Measurements from ENCODE around the gene U2SURP.

U2SURP gene

GRCh38 chr3:143099690-143100089 lies 98.3 kb downstream of the U2SURP start:
- no peak for DNase-seq

GRCh38 chr3:143100451-143100850 lies 99.1 kb downstream of the U2SURP start:
- DNase-seq: no peak

GRCh38 chr3:143101792-143102381 lies 100.5 kb downstream of the U2SURP start:
- no peak for DNase-seq

GRCh38 chr3:143103652-143104051 lies 102.3 kb downstream of the U2SURP start:
- no peak for DNase-seq

GRCh38 chr3:143105170-143105569 lies 103.8 kb downstream of the U2SURP start:
- no peak for DNase-seq

GRCh38 chr3:143109861-143110260 lies 108.5 kb downstream of the U2SURP start:
- DNase-seq: no peak
